SK-N-MC (cell line): ENCODE results near the gene HCAR2.
A peak's percentile ranks its signal among the peaks of the same experiment; 100 is the strongest.
"Not testable (repeated sequence)": the region's sequence is repeated elsewhere in the genome, so short reads cannot be mapped to it uniquely, and the experiment has no call there.

Experiments
- DNase-seq: peaks from one replicate; pipeline ENCODE4 v3.0.0-alpha.2; 2011; ENCODE audit warnings: low read depth, low spot score
- H3K27ac ChIP-seq: fragments of 200-600 bp; sonication (generic); 2 replicates; pipeline ENCODE4 v1.5.1; 2016; ENCODE audit warnings: mixed run types
- H3K36me3 ChIP-seq: fragments of 200-600 bp; sonication (generic); 2 replicates; pipeline ENCODE4 v1.6.1; 2017; ENCODE audit warnings: antibody characterized with exemption, low read length, mixed read lengths; ENCODE audit not compliant: insufficient read depth
- H3K4me3 ChIP-seq: fragments of 200-600 bp; sonication (generic); 2 replicates; pipeline ENCODE4 v1.5.1; 2016
- H3K9ac ChIP-seq: fragments of 200-600 bp; sonication (generic); 2 replicates; pipeline ENCODE4 v1.8.0; 2017; ENCODE audit warnings: mixed run types, mixed read lengths; ENCODE audit not compliant: insufficient read length
- H3K9me3 ChIP-seq: fragments of 200-600 bp; sonication (generic); 2 replicates; pipeline ENCODE4 v1.6.1; 2017; ENCODE audit warnings: low read depth, mild to moderate bottlenecking, antibody characterized with exemption, low read length, moderate library complexity, mixed read lengths
- EZH2 ChIP-seq: fragments of 200-600 bp; sonication (generic); IDR thresholded peaks from one replicate; pipeline ENCODE4 v1.6.1; 2017; ENCODE audit warnings: antibody characterized with exemption
- FOXP2 ChIP-seq: optimal IDR thresholded peaks from 2 replicates; pipeline ENCODE3; 2011; ENCODE audit warnings: mild to moderate bottlenecking, moderate library complexity; ENCODE audit not compliant: insufficient read depth; ENCODE audit errors: extremely low read length, control extremely low read depth
- POLR2AphosphoS5 ChIP-seq: IDR thresholded peaks from 2 replicates; pipeline ENCODE4 v1.6.1; 2012; ENCODE audit warnings: mild to moderate bottlenecking, low read depth, low read length, borderline replicate concordance

The HCAR2 gene

GRCh38 chr12:122722387-122722786, 19.2 kb upstream of the HCAR2 start:
- no peaks in the 10 kb centered on the region for H3K9me3 ChIP-seq
- no peak overlapping the region for H3K27ac ChIP-seq
- H3K36me3 ChIP-seq = no peaks in the 10 kb centered on the region
- no peak for DNase-seq
- H3K4me3 ChIP-seq = no peak overlapping the region
- H3K9ac ChIP-seq = no peak overlapping the region
- TF ChIP-seq POLR2AphosphoS5 (no peak), EZH2 (no peak), FOXP2 (no peak)

DNA sequence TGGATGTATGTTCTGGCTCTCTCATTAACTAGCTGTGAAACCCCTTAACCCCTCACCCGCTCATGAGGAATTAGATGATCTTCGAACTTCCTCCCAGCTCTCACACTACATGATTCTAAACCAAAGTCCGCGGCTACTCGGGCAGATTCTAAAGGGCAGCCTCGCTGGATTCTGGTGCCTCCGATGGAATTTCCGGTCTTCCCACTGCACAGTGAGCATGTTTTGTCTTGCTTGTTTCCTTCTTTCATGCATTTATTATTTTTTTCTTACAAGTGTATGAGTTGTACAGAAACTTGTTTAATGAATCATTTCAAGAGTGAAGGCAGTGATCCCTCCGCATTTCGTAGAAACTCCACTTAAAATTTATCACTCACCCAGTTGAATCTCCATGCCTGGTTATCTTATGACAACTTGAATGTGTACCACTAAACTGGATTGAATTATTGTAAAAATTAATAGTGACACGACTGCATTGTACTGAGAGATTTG, 17.9 kb upstream of the HCAR2 start:
- no peak overlapping the region for H3K9ac ChIP-seq
- no peak overlapping the region for H3K4me3 ChIP-seq
- H3K36me3 ChIP-seq = no peaks in the 10 kb centered on the region
- no peak for DNase-seq
- TF ChIP-seq EZH2 (no peak), POLR2AphosphoS5 (no peak), FOXP2 (no peak)
- no peaks in the 10 kb centered on the region for H3K9me3 ChIP-seq
- H3K27ac ChIP-seq = no peak overlapping the region; the same call in 1 of the 2 replicates

- H3K36me3 ChIP-seq, H3K9ac ChIP-seq, H3K4me3 ChIP-seq, DNase-seq, H3K9me3 ChIP-seq, H3K27ac ChIP-seq: not testable (repeated sequence)
These were observed 13.5 kb upstream of the HCAR2 start, which contains the start of gene HCAR3 for GRCh38 chr12:122716658-122717057. TSS of gene HCAR3 (minus strand) at chr12:122716811. CDS start at chr12:122716737, 74 bp downstream.

- H3K36me3 ChIP-seq, H3K9me3 ChIP-seq, DNase-seq, H3K9ac ChIP-seq, H3K4me3 ChIP-seq, H3K27ac ChIP-seq: not testable (repeated sequence)
These were observed 12.1 kb upstream of the HCAR2 start for GRCh38 chr12:122715211-122715610.

GRCh38 chr12:122713491-122714188, 10.5 kb upstream of the HCAR2 start:
- DNase-seq, H3K9ac ChIP-seq, H3K4me3 ChIP-seq, H3K36me3 ChIP-seq, H3K9me3 ChIP-seq, H3K27ac ChIP-seq: not testable (repeated sequence)

DNA sequence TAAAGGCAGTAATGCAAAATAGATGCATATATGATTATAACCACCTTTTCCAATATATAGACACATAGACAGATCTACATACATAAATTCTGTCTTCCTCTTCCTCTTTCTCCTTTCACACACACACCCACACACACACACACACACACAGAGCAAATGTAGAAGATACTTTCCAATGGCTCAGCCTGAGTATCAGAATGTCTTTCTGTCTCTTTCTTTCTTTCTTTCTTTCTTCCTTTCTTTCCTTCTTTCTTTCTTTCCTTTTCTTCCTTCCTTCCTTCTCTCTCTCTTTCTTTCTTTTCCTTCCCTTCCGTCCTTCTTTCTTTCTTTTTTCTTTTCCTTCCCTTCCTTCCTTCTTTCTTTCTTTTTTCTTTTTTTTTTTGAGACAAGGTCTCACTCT, 8.1 kb upstream of the HCAR2 start:
- not testable (repeated sequence) for H3K9ac ChIP-seq, H3K4me3 ChIP-seq, H3K27ac ChIP-seq, H3K9me3 ChIP-seq, H3K36me3 ChIP-seq, DNase-seq

DNA sequence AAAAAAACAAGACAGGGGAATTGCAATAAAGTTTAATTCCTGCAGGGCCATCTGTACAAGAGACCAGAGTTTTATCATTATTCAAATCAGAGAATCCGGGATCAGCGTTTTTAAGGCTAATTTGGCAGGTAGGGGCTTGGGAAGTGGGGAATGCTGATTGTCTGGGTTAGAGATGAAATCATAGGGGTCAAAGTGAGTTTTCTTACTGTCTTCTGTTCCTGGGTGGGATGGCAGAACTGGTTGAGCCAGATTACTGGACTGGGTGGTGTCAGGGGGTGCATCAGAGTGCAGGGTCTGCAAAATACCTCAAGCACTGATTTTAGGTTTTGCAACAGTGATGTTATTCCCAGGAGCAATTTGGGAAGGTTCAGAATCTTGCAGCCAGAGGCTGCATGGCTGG, 7.2 kb upstream of the HCAR2 start:
- H3K9ac ChIP-seq, H3K36me3 ChIP-seq, DNase-seq, H3K4me3 ChIP-seq, H3K27ac ChIP-seq, H3K9me3 ChIP-seq: not testable (repeated sequence)

- not testable (repeated sequence) for H3K4me3 ChIP-seq, H3K27ac ChIP-seq, DNase-seq, H3K9ac ChIP-seq, H3K9me3 ChIP-seq, H3K36me3 ChIP-seq
These were observed 6.1 kb upstream of the HCAR2 start for GRCh38 chr12:122709287-122709686.

GRCh38 chr12:122703841-122704240, 684 bp upstream of the HCAR2 start:
- not testable (repeated sequence) for H3K4me3 ChIP-seq, H3K9ac ChIP-seq, DNase-seq, H3K9me3 ChIP-seq, H3K36me3 ChIP-seq, H3K27ac ChIP-seq

GRCh38 chr12:122701481-122701880, 1.7 kb downstream of the HCAR2 start:
- not testable (repeated sequence) for H3K9ac ChIP-seq, DNase-seq, H3K27ac ChIP-seq, H3K36me3 ChIP-seq, H3K9me3 ChIP-seq
- H3K4me3 ChIP-seq = peak overlapping the region; percentile 25; the same call in 1 of the 2 replicates

GRCh38 chr12:122700038-122700710, 3.0 kb downstream of the HCAR2 start:
- not testable (repeated sequence) for H3K27ac ChIP-seq, H3K36me3 ChIP-seq, H3K4me3 ChIP-seq, H3K9me3 ChIP-seq, DNase-seq, H3K9ac ChIP-seq

DNA sequence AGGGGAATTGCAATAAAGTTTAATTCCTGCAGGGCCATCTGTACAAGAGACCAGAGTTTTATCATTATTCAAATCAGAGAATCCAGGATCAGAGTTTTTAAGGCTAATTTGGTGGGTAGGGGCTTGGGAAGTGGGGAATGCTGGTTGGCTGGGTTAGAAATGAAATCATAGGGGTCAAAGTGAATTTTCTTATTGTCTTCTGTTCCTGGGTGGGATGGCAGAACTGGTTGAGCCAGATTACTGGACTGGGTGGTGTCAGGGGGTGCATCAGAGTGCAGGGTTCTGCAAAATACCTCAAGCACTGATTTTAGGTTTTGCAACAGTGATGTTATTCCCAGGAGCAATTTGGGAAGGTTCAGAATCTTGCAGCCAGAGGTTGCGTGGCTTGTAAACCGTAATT, 6.2 kb downstream of the HCAR2 start:
- not testable (repeated sequence) for H3K27ac ChIP-seq, H3K9ac ChIP-seq, H3K36me3 ChIP-seq, H3K9me3 ChIP-seq, H3K4me3 ChIP-seq, DNase-seq
